HG03520 (cell line): ENCODE measurements around the gene SLC12A3.

Experiments
- ATAC-seq: cut with Tn5 transposase; IDR thresholded peaks from one replicate; pipeline ENCODE4 v1.9.1; 2021; ENCODE audit warnings: mild to moderate bottlenecking, moderate library complexity; ENCODE audit not compliant: unreplicated experiment

SLC12A3 gene

GRCh38 chr16:56847173-56847910, 17.7 kb upstream of the SLC12A3 start:
- ATAC-seq: no peak

- ATAC-seq: no peak
Observed at GRCh38 chr16:56848029-56848936, 16.7 kb upstream of the SLC12A3 start.

GRCh38 chr16:56848955-56849689, 15.9 kb upstream of the SLC12A3 start:
- ATAC-seq: no peak

GRCh38 chr16:56849690-56850680, 15.0 kb upstream of the SLC12A3 start:
- no peak for ATAC-seq

DNA sequence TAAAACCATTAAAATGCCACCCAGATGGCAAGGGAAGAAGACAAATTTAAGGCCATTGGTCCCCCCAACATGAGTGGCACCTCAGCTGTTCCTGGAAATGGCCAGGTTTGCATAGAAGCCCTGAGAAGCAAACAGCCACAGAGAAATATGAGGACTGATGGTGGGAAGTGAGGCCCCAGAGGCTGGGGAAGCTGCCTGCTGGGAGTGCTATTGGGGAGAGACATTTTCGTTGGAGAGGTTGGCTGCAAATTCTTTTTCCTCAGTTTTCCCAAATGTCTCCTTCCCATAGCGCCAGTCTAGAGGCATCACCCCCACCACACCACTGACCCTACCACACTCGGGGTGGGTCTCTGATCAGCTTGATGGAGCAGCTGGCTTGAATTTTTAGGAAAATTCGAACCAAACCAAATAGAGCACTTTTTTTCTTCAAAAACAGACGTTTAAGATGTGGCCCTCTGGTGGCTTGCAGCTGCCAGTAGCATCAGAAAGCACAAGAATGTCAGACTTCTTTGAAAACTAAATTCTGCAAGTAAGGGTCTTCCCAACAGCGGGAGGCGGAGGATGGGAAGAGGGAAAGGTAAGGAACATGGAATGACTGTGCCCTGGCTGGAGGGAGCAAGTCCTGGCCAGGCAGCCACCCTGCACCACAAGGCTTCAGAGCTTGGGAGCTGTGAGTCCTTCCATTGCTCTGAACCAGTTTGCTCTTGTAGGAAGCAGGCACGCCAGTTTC, 13.2 kb upstream of the SLC12A3 start:
- ATAC-seq: no peak

GRCh38 chr16:56852401-56852730, 12.6 kb upstream of the SLC12A3 start:
- ATAC-seq: no peak

DNA sequence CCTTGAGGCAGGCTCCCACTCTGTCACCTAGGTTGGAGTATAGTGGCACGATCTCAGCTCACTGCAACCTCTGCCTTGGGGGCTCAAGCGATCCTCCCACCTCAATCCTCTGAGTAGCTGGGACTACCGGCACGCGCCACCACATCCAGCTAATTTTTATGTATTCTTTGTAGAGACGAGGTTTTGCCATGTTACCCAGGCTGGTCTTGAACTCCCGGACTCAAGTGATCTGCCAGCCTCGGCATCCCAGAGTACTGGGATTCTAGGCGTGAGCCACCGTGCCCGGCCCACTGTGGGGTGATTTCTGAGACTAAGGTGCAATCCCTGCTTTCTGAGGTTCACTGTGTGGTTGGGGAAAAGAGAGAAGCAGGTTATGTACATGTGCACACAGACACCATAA, 12.0 kb upstream of the SLC12A3 start:
- no peak for ATAC-seq

DNA sequence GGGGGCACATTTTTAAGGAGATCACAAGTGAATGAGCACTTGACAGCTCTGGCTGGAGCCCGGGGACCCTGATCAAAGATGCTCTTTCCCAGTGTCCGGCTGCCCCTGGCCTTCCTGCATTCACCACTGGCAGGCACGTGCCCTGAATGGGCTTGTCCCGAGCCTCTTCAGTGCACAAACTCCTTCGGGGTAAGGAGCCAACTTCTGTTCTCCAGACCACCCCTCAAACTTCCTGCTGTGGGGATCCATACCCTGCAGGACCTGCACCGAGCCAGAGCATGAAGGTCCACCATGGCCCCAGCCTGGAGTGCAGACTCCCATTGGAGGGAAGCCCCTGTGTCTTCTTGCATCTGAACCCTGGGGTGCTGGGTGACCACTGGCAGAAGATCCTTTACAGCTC, 9.8 kb upstream of the SLC12A3 start:
- ATAC-seq: no peak

GRCh38 chr16:56855946-56856345, 9.1 kb upstream of the SLC12A3 start:
- no peak for ATAC-seq

- no peak for ATAC-seq
Observed at GRCh38 chr16:56856876-56857447, 8.0 kb upstream of the SLC12A3 start.

DNA sequence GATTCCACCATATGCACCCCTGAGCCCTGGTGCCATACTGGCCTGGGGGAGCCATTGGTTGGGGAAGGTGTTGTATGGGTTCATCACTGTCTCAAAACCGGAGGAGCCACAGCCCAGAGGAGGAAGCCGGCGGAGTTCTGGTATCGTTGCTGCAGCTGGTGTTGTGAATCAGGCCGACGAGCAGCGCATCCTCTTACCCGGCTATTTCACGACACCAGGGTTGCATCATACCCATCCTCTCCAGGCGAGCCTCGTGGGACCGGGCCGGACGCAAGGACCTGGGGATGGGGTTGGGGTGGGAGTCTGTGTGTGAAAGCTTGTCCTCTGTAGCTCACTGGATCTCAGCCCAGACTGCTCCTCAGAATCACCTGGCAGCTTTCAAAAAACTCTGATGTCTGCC, 6.6 kb upstream of the SLC12A3 start:
- no peak for ATAC-seq

- ATAC-seq: no peak
Observed at GRCh38 chr16:56859636-56860035, 5.4 kb upstream of the SLC12A3 start.

DNA sequence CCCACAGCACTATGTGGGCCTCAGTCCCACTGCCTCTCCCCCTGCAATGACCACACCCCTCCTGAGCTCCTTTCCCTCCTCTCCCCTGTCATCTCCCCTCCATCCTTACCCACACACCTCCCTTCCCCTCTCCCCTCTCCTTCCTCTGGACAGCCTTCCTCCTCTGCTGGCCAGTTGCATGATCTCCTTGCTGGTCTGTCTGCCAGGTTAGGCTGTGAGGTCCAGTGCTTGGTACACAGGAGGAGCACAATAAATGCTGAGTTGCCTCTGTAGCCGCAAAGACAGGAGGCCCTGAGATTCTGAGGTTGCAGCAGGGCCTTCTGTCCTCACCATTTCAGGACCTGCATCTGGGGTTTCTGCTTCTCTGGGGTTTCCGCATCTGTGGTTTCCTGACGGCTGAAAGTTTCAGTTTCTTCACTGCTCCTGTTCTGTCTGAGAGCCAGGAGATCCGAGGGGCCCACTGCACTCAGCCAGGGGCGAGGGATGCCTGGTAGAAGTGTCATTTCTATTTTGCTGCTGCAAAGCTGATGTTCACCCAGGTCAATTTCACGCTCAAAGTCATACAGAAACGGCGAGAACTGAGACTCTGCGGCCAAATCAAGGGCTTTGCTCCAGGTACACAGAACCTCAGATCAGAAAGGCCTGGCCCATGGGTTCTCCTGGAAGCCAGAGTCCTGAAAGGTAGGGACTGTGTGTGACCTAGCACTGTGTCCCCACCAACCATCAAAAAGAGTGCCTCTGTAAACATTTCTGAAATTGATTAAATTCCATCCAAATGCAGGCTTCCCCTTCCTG, 4.6 kb upstream of the SLC12A3 start:
- ATAC-seq: peak; percentile 68

GRCh38 chr16:56861092-56861610, 3.9 kb upstream of the SLC12A3 start:
- no peak for ATAC-seq

GRCh38 chr16:56861756-56862155, 3.3 kb upstream of the SLC12A3 start:
- ATAC-seq: no peak

- ATAC-seq: no peak
Observed at GRCh38 chr16:56862776-56863175, 2.2 kb upstream of the SLC12A3 start.

DNA sequence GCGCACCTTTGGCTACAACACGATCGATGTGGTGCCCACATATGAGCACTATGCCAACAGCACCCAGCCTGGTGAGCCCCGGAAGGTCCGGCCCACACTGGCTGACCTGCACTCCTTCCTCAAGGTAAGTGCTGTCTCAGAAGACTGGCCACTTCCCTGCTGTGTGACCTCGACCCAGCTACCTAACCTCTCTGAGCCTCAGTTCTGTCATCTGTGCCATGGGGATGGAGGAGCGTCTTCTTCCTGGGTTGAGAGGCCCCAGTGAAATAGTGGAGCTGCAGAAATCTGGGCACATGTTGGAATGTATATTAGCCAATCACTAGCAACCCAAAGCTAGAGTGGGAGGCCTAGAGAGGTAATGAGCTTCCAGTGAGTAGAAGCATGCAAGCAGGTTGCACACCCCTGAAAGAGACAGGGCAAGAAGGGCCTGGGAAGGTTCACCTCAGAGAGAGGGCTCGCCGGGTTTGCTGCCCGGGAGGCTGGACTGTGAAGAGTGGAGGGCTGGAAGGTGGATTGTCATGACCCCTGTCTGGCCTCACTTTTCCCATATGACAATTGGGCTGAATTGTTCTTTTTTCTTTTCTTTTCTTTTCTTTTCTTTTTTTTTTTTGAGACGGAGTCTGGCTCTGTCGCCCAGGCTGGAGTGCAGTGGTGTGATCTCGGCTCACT, 521 bp downstream of the SLC12A3 start:
- ATAC-seq: no peak
